OCI-M1 (cell line): ENCODE measurements around the gene WDFY4.

Source experiments
- DNase-seq: peaks from one replicate; lab custom pipeline; 2025; lab: John Stamatoyannopoulos, UW

WDFY4 gene

DNA sequence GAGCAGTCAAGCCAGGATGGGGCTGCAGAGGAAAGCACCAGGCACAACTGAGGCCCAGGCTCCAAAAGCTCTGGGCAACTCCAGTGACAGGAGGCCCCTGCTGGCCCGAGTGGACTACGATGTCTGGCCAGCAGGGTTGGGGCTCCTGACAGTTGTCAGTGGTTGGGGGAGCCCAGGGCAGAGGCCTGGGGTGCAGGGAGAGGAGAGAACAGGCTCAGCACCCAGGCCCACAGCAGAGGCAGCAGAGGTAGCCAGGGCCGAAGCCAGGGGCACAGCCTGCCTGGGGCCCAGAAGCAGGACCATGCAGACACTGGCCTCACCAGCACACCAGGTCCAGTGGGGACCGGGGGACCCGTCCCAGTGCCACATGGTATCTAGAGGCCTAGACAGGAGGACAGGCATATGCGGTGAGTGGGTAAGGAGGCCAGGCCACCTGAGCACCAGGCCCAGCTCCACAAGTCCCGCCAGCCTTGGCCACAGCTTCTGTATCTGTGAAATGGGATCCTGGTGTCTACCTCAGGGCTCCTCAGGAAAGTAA, 301.0 kb downstream of the WDFY4 start:
- no peak for DNase-seq

DNA sequence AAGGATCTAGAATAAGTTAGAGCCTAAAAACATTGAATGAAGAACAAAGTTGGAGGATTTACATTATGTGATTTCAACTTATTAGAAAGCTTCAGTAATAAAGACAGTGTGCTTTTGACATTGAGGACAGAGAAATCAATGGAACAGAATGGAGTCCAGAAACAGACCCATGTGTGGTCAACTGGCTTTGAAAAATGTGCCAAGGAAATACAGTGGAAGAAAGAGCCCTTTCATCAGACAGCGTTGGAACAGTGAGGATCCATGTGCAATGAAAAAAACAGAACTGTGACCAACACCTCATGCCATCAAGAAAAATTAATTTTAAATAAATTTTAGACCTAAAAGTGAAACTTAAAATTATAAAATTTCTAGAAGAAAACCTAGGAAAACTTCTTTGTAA, 305.6 kb downstream of the WDFY4 start:
- no peak for DNase-seq

DNA sequence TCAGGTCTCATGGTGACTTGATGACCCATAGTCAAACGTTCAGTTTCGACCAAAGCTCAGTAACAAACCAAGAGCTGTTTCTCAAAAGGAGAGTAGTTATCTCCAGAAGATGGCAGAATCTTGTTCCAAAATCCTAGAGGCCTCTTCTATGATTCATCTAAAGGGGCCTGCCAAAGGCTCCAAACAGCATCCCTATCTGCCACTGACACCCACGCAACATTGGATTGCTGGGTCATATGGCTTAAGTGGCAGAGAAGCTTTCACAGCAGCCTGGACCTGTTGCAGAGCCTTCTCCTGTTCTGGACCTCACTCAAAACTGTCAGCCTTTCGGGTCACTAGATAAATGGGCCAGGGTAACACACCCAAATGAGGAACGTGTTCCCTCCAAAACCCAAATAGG, 309.0 kb downstream of the WDFY4 start:
- no peak for DNase-seq

DNA sequence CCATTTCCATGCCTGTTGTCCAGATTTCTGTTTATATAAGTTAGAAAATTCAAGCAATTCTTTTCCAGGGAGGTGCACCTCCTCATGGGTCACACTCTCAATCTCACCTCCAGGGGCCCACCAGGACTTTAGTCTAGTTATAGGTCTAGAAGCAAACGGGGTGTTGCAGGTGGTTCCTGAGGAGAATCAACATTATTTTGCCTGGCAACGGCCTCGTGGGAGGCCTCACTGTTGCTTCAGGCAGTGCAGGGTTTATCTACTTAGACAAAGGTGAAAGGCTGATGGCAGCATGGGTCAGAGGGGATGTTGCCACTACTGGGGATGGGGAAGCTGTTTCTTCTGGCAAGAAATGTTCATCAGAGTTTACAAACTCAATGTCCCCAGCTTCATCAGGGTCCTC, 311.7 kb downstream of the WDFY4 start:
- DNase-seq, result no peak

DNA sequence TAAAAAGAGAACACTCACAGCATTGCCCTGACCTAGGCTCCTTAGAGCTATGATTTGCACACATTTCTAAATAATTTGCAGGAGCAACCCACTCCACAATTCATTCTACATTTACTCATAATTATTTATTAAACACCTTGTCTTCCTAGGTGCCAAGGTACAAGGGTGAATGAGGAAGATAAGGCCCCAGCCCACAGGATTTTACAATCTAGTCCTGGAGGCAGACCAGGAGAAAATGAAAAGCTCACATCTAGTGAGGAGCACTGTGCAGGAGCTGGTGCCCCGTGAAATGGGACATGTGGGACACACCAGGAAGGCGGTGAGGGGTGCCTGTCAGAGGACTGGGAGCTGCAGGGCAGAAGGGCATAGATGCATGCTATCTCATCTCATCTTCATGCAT, 314.7 kb downstream of the WDFY4 start:
- no peak for DNase-seq

DNA sequence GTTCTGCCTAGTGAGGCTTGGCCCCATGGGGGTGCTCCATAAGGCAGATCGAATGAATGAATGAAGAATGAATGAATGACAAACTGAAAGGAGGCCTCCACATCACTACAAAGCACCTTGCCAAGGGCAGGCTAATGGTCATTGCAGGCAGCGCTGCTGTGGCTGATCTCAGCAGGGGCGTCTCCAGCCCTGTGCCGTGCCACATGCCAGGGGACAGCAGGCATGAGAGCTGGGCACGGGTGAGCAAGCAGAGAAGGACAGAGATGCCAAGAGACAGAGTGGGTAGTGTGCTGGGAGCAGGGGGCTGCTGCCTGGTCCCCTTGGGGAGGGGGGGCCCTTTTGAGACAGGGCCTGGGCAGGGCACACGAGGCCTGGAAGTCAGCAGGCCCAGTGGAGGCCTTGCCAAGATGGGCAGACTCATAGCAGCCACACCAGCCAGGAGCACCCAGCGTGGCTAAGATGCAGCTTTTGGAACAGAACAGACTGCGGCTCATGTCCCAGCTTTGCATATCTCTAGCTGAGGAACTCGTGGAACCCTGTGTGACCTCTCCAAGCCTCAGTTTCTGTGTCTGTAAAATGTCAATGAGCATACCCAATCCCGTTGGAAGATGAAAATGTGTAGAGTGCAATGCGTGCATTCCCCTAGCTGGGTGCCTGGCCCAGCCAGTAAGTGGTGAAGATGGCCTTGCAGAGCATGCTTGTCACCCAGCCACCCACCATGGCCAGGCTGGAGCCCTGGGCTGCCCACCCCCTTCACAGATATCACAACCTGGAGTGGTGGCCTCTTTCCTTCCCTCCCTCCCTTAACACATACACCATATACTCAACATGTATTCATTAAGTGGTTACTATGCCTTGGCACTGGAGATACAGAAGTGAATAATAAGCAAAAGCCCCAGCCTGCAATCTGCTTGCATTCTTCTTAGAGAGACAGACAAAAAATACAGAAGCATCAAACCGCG, 316.0 kb downstream of the WDFY4 start:
- no peak for DNase-seq

DNA sequence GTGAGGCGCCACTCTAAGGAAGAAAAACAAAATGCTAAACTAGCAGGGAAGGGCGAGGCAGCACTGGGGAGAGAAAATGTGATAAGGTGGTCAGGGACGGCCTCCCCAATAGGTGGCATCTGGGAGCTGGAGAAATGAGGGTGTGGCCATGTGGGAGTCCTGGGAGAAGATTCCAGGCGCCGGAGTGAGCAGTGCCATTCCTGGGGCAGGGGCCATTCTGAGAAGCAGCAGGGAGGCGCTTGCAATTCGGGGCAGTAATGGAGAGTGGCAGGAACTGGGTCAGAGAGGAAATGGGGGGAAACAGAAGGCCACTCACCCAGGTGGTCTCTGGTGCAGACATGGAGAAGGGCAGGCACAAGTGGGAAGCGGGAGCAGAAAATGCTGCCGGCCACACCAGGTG, 316.7 kb downstream of the WDFY4 start:
- no peak for DNase-seq

DNA sequence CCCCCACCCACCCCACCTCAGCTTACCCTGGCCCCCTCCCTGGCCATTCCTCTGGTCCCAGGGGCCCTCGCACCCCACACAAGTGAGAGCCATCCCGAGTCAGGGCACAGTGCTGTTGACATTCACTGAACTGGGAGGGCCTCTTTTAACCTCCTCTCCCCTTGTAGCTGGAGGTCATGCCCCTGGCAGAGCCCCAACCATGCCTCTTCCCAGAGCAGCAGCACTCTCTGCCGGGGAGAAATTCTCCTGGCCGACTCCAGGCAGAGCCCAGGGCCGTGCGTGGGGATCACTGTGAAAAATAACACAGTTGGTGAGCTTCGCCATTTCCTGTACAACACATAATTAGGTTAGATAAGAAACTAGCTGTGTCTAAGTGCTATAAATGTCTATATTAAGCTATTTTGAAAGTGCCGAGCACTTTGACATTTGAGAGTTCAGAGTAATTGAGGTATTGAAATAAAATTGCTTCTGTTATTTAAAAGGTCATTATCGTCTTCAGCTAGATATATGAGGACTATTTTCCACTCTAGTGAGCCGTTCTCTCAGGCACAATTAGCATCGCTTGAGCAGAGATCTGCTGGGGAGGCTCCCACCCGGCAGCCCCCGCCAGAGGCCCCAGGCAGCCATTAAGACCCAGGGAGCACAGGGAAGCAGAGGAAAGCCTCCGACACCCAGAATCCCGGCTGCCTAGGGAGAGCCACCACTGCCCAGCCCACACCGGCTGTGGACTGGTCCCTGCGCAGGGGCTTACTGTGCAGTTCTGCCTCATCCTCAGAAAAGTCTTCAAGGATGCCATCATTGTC, 317.4 kb downstream of the WDFY4 start:
- DNase-seq, result no peak

DNA sequence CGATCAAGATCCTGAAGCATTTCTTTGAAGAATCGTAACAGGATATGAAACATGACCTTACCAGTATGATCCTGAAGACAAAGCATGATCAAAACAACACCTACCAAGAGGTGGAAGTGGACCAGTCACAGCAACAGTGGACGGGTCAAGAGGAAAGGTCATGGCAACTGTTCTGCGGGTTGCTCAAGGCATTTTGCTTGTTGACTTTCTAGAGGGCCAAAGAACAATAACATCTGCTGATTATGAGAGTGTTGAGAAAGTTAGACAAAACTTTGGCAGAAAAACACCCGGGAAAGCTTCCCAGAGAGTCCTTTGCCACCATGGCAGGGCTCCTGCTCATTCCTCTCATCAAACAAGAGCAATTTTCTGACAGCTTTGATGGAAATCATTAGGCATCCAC, 320.6 kb downstream of the WDFY4 start:
- no peak for DNase-seq

DNA sequence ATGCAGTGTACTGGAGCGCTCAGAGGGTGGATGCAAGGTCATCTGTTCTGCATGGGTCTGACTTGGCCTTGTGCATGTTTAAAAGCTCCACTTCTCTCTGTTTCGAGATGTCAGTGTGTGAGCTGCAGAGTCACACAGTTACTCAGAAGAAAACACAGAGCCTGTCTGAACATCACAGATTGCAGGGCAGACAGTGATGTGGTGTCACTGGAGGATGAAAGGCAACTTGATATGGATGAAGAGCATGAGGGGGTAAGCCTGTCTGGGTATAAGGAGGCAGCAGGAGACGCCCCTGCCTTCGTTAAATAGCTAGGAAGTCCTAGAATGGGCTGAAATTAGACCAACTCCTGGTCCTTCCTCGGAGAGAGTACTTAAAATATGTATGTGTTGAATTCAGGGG, 322.5 kb downstream of the WDFY4 start:
- no peak for DNase-seq

DNA sequence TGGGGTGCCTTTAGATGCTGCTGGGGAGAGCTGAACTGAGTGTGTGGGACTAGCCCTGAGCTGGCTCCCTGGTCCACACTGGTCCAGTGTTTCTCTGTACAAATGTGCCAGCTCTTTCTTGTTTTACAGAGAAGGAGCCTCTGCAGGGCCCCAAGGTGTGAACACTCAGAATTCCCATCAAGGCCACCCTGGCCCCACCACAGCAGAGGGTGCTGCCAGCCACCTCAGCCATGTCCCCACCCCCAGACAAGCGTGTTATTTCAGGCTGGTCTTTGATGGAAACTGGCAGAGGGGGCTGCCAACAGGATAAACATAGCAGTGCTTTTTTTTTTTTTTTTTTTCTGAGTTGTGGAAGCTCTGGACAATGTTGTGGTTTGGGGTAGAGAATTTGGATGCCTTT, 323.4 kb downstream of the WDFY4 start:
- DNase-seq, result no peak

DNA sequence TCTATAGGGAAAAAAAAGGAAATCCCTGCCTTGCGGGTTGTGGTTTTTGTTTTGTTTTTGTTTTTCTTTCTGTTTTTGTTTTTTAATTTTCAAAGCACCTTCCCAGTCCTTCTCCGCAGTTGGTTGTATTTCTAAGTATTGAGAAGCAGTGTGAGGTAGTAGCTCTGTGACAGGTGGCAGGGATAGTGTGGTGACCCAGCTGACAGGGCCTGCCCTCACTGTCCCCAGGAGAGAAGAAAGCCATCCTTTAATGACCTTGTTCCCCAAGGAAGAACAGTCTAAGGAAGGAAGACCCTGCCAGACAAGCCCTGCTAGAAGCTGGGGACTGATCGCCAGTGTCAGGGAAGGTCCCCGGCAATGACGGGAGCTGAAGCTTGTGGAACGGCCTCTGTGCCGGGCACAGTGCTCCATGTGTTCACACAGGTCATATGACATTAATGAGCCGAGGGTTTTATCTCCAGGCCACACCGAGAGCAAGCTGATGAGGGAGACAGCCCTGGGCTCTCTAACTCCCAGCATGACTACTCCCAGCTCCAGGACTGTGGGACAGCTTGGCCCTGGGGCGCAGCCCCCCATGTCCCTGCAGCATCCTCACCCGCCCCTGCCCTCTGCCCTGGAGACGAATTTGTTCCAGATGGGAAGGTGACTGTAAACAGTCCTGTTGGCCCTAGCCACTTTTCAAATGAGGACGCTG, 324.0 kb downstream of the WDFY4 start:
- no peak for DNase-seq

DNA sequence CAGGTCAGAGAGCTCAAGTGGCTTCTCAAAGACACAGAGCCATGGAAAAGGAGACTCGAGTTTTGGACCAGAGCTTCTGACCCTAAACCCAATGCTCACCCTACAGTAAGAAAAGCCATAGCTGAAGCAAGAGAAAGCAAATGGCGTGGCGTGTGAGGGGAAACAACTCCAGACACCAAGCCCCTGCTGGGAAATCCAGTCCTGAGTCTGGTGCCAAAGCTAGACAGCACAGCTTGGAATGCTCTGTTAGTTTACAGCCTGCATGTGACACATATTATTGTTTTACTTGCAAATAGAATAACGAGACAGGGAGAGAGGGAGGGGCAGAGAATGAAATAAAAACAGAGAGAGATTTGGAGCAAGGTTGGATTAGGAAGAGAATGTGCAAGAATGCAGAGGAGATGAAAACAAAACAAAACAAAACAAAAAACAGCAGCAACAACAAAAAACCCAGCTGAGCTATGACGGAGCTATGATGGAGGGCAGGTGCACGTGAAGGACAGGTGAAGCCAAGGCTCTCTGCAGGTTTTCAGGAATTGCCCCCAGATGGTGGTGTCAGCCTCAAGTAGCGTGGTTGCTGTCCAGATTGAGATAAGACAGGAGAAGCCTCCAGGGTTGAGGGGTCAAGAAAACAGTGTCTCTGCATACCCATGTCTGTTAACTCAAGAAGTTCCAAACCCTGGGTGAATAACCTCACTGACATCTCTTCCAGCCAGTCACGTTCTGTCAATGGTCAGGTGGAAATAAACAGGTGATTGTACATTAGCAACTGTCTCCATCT, 324.7 kb downstream of the WDFY4 start:
- no peak for DNase-seq

DNA sequence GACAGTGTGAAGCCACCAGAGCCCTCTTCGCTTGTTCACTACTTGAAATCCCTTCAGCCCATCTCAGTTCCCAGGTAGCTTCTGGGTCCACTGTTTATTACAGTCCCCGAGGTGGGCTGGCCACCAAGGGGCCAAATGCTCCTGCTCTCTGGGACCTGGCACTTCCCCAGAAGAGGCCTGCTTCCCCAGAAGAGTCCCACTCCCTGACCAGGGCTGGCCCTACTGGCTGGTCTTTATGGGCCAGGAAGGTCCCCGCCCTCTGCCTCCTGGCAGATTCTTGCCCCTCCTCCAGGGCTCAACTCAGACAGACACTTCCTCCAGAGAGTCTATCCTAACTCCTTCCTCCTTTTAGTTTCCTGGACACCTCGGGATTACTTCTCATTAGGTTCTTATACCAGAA, 325.6 kb downstream of the WDFY4 start:
- DNase-seq, result peak; percentile 14

DNA sequence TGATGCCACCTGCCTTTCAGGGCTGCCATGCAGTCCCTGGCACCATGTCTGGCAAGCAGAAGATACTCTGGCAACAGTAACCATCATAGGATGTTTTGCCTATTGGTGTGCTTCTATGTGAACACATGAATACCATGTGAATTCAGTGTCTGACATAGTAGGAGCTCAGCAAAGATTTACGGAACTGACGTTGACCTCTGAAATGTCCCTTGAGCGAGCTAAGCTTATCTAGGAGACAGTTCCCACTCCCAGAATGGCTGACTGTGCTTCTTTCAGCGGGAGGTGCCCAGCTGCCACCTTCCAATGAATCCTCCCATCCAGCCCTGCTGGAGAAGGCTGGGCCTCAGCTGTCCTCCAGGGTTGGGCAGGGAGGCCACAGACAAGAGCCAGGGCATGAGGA, 326.2 kb downstream of the WDFY4 start:
- DNase-seq, result no peak

DNA sequence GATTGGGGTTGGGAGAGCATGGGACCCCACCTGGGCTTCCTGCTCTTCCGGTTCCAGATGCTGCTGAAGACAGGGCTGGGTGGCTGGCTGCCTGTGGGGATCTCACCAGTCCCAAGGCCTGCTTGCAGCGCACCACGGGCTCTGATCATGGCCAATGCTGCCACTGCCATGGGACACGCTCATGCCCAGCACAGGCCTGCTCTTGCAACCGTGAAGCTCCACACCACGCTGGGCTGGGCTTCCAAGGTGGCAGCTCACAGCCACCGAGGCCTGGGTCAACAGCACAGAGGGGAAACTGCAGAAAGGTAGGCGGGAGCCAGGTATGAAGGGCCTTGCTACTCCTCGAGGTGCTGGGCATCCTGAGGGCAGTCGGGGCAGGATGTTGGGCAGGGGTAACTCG, 327.1 kb downstream of the WDFY4 start:
- no peak for DNase-seq

DNA sequence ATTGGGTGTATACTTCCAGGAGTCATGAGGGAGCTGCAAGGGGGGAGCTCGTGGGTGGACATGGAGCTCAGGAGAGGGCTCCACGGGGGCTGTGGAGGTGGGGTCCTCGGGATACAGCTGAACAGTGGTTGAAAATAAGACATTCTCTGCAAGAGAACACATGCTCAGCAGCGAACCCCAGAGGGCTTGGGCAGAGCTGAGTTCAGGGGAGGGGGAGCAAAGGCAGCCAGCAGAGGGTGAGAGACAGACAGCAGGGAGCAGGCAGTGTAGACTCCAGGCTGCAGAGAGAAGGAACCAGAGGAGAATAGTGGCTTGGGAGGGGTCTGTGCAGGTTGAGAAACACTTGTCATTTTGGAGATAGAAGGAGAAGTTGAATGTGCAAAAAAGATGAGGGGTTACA, 327.9 kb downstream of the WDFY4 start:
- DNase-seq, result no peak

DNA sequence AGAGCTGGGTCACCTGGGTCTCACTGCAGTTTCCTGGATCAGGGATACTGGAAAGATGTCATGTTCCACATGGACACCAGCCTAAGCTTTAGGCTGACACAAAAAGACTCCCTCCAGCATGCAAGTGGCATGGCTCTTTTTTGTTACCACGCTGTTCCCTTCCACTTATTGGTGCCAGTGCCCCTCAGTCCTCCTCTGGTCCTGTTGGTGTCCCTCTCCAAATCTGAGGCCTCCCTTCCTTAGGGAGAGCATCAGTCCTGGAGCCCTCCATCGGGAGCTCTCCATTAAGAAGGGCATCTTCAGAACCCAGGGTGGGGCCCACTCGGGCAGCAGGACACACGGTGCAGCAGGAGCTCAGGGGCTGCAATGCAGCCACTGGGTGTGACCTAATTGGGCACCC, 331.0 kb downstream of the WDFY4 start:
- DNase-seq, result no peak

DNA sequence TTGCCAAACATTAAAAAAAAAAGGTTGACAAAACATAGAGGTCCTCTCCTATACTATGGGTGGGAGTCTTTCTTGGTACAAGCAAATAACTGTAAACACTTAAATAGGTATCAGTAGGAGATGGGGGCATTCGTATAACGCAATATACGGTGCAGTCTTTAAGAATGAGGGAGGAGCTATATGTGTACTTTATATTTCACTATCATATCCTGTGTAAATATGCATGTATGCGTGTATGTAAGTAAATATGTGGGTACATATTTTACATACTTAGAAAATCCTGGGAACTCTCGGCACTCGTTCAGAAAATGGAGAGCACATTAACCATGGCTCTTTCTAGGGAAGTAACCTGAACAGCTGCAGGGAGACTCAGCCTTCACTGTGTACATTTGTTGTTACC, 337.0 kb downstream of the WDFY4 start:
- DNase-seq, result no peak

DNA sequence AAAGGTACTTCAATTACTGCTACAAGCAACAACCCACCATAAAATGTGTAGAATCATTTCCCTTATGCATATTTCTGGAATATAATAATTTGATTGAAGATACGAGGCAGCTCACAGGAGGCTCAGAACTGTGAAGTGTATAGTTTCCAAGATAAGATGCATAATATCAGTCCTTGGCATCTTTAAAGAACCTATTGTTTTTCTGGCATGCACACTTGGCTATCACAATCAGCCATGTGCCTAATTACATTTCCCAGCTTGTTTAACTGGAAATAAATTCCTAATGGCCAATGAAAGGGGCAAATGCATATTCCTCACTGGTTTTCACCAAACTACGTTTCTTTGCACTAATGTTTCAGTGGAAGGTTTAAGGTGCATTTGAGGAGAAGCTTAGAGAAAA, 338.4 kb downstream of the WDFY4 start:
- DNase-seq, result no peak

DNA sequence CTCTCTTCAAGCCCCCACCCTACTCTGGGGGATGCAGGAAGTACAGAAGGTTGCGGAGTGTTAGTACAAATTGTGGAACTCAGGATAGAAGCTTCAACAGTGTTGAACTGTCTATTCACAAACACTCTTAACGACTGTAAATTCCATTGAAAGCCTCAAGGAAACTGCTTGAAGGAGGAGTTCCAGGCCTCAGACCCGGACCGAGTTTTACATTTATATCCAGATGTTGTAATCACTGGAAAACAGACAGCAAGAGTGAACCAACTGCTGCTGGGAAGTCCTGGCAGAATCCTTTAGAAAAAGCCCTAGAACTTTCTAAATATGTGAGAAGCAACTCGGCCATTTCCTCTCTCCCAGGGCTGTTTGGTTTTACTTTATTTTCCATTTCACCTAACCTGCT, 339.1 kb downstream of the WDFY4 start:
- DNase-seq, result no peak

DNA sequence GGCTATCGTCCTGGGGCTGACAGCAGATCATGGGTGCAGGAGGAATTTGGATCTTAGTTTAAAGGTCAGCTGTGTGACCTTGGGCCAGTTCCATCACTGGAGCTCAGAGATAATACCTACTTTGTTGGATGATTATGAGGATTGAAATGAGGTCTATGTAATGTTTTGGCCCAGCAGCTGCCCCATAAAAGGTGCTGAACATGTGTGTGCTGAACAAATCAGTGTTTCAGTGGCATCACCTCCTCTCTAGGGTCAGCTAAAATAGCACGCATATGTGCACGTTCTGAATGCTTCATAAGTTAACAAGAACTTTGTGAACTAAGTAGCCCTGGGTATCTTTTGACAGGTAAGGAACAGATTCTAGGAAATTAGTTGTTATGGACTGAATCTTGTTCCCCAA, 339.8 kb downstream of the WDFY4 start:
- no peak for DNase-seq
